NOMO-1 (cell line): ENCODE data around the gene LNPEP.

Experiments
- DNase-seq, 2 experiments: peaks; one replicate each; lab custom pipeline; 2025; ENCODE audit not compliant: unreplicated experiment in 2 of 2; lab: John Stamatoyannopoulos, UW

Gene LNPEP

GRCh38 chr5:96935559-96936430, at the start of gene LNPEP:
LNPEP (plus strand) TSS chr5:96936080; CDS start chr5:96936156, 76 bp downstream.
- DNase-seq = peak; percentile 93 to 96

GRCh38 chr5:96893342-96893741, 42.5 kb upstream of the LNPEP start:
- DNase-seq = no peak

GRCh38 chr5:96896276-96896675, 39.6 kb upstream of the LNPEP start:
- peak in 1 of 2 experiments; percentile 69 for DNase-seq

GRCh38 chr5:96896806-96897205, 39.1 kb upstream of the LNPEP start:
- DNase-seq = peak; percentile 71 to 93

GRCh38 chr5:96901384-96901783, 34.5 kb upstream of the LNPEP start:
- no peak for DNase-seq

GRCh38 chr5:96901841-96902240, 34.0 kb upstream of the LNPEP start:
- no peak for DNase-seq

GRCh38 chr5:96902876-96903275, 33.0 kb upstream of the LNPEP start:
- no peak for DNase-seq

GRCh38 chr5:96903300-96903699, 32.6 kb upstream of the LNPEP start:
- no peak for DNase-seq

- DNase-seq = peak in 1 of 2 experiments; percentile 29
Measured at GRCh38 chr5:96904054-96904931, 31.6 kb upstream of the LNPEP start.

- no peak for DNase-seq
Measured at GRCh38 chr5:96905864-96906263, 30.0 kb upstream of the LNPEP start.

GRCh38 chr5:96909003-96909402, 26.9 kb upstream of the LNPEP start:
- DNase-seq = no peak

GRCh38 chr5:96909435-96909834, 26.4 kb upstream of the LNPEP start:
- DNase-seq = no peak

- DNase-seq = no peak
Measured at GRCh38 chr5:96911139-96911538, 24.7 kb upstream of the LNPEP start.

GRCh38 chr5:96913233-96913632, 22.6 kb upstream of the LNPEP start:
- DNase-seq = no peak

GRCh38 chr5:96919754-96920197, 16.1 kb upstream of the LNPEP start:
- DNase-seq = no peak

- DNase-seq = no peak
Measured at GRCh38 chr5:96920744-96921355, 15.0 kb upstream of the LNPEP start.

GRCh38 chr5:96922499-96923244, 13.2 kb upstream of the LNPEP start:
- no peak for DNase-seq

GRCh38 chr5:96924016-96924443, 11.8 kb upstream of the LNPEP start:
- DNase-seq = no peak

GRCh38 chr5:96926276-96926675, 9.6 kb upstream of the LNPEP start:
- no peak for DNase-seq

- no peak for DNase-seq
Measured at GRCh38 chr5:96927008-96927407, 8.9 kb upstream of the LNPEP start.
